C4-2B (cell line): Measurements from ENCODE around the gene SLC1A4.

Source experiments
- CTCF ChIP-seq: fragments of 450-650 bp; conservative IDR thresholded peaks from 2 replicates; pipeline ENCODE4 v1.5.1; 2017; ENCODE audit warnings: mild to moderate bottlenecking
- ZFX ChIP-seq: fragments of 450-650 bp; IDR thresholded peaks from 2 replicates; pipeline ENCODE4 v1.6.1; 2017

- TF ChIP-seq CTCF (no peak), ZFX (no peak)
Measured at GRCh38 chr2:65022189-65022588, 33.0 kb downstream of the SLC1A4 start.
